ENCODE measurements around the gene CIZ1. TPM values are rescaled to one million over a fixed set of nuclear protein-coding genes. Genes with fewer than 3 reads are reported as not detected.
A peak's percentile ranks its signal among the peaks of the same experiment; 100 is the strongest.

The CIZ1 gene
- polyA plus RNA-seq, 1 of the 3 experiments (the other 2 are of a cell fraction), result 37.0 TPM

GRCh38 chr9:128205296-128205944, 14.0 kb upstream of the CIZ1 start:
- Histone ChIP-seq H3K9me2 (no peaks in the 10 kb centered on the region), H3K4me1 (ENCODE audit: control insufficient read depth in 1 of 2, insufficient read depth in 2 of 2, low read depth in 1 of 2, low read length in 1 of 2) (peaks cover 0 to 20% of the 10 kb centered on the region in 2 experiments; a peak in 1 of 4 replicates), H2AFZ (ENCODE audit: low read depth) (no peak overlapping the region), H3K4me3 (ENCODE audit: low read depth in 2 of 2, low read length in 1 of 2) (no peak overlapping the region), H3K36me3 (replicated peaks in 1 of 2; ENCODE audit: control insufficient read depth in 1 of 2, insufficient read depth in 2 of 2, low read length in 1 of 2) (peaks cover 0 to 3% of the 10 kb centered on the region in 2 experiments), H3F3A (replicated peaks; ENCODE audit: insufficient read depth) (peaks cover 13% of the 10 kb centered on the region), H3K4me2 (peak overlapping the region; percentile 90; the same call in 1 of the 2 replicates), H3K27me3 (ENCODE audit: insufficient read depth) (no peaks in the 10 kb centered on the region), H3K27ac (ENCODE audit: low read depth in 2 of 2, low read length in 1 of 2) (no peak overlapping the region), H3K9me3 (no peaks in the 10 kb centered on the region), H4K20me1 (ENCODE audit: insufficient read depth) (no peaks in the 10 kb centered on the region), H3K9ac (no peak overlapping the region), H3K79me2 (ENCODE audit: insufficient read depth) (peaks cover 24% of the 10 kb centered on the region)
- TF ChIP-seq REST (IDR thresholded peaks at IDR 0.05; ENCODE audit: low read depth, low read length), result no peak
- TF ChIP-seq RAD21 (IDR thresholded peaks at IDR 0.05; ENCODE audit: low read length), result no peak
- TF ChIP-seq USF1 (IDR thresholded peaks at IDR 0.05; ENCODE audit: borderline replicate concordance, low read depth), result no peak
- no peak for TF ChIP-seq MEF2A (IDR thresholded peaks at IDR 0.05; ENCODE audit: borderline replicate concordance, low read depth)
- no peak for TF ChIP-seq ELF1 (IDR thresholded peaks at IDR 0.05)
- no peak for TF ChIP-seq ZBTB33 (IDR thresholded peaks at IDR 0.05; ENCODE audit: borderline replicate concordance, low read depth)
- TF ChIP-seq USF2 (IDR thresholded peaks at IDR 0.05; ENCODE audit: borderline replicate concordance, low read depth, low read length), result no peak
- TF ChIP-seq YY1 (IDR thresholded peaks at IDR 0.05; ENCODE audit: low read depth), result no peak
- TF ChIP-seq RCOR1 (IDR thresholded peaks at IDR 0.05; ENCODE audit: low read length), result no peak
- TF ChIP-seq CTCF (IDR thresholded peaks at IDR 0.05), result no peak
- no peak for TF ChIP-seq IRF3 (IDR thresholded peaks at IDR 0.05; ENCODE audit: low read depth, low read length)
- TF ChIP-seq FOXM1 (IDR thresholded peaks at IDR 0.05; ENCODE audit: low read depth), result no peak
- no peak for TF ChIP-seq MAX (IDR thresholded peaks at IDR 0.05; ENCODE audit: low read depth)
- ChIA-PET CTCF (interaction anchor here (1.2 kb wide), 1 partner anchor 10 kb away, joined by 3 read pairs; no protein-coding TSS in a partner anchor), POLR2A (no interaction called here)
- no peak for DNase-seq
- WGBS (ENCODE audit: low lambda C conversion rate), result 84% methylated on average over 15 of the region's 16 CpGs

All from SK-N-SH (cell line).